ENCODE data around the gene RASL10B.
"Not testable (repeated sequence)": the region's sequence is repeated elsewhere in the genome, so short reads cannot be mapped to it uniquely, and the experiment has no call there.

Gene RASL10B

GRCh38 chr17:35742896-35743477, 11.5 kb downstream of the RASL10B start:
- DNase-seq (ENCODE audit: low read depth) = no peak

DNA sequence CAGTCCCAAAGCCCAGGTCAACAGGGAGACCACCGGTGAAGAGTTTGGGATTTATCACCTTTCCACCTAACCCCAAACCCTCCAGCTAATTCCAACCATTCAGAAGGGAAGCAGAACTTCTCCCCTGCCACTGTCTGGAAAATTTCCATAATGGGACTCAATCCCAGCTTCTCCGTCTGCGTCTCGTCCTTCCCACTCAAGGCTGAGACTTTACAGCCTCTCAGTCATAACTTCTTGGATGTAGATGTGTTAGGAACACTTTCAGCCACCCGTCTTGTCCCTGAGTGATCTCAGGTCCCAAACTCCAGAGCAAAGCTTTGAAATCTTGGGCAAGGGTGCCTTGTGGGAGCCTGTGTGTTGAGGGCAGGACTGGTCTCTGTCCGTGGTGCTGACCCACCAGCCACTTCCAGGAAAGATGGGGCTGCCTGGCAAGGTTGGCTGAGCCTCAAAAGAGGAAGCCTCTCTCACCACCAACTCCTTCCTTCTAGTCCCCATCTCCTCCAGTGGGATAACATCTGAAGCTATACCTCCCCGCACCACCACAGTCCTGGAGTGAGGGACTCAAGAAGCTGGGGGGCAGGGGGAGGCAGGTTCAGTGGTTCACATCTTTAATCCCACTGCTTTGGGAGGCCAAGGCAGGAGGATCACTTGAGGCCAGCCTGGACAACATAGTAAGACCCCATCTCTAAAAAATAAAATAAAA, 12.3 kb downstream of the RASL10B start:
- no peak for DNase-seq (ENCODE audit: low read depth)

- no peak for DNase-seq (ENCODE audit: low read depth)
Measured at GRCh38 chr17:35744830-35745229, 13.4 kb downstream of the RASL10B start.

DNA sequence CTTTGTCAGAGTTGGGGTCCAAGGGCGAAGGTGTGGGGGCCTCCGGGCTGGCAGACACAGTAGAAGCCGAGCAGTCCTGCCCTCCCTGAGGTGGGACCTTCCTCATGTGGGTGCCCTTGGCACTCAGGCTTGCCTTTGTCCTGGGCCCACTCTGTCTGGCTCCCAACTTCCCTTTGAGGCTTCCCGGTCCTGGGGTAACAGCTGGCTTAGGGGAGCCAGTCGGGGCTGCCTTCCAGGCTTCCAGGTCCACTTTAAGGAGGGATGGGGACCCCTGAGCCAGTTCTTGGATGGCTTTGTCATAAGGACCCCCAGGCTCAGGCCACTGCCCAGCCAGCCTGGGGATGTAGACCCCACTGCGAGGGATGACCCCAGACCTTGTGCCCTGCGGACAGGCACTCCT, 13.8 kb downstream of the RASL10B start:
- no peak for DNase-seq (ENCODE audit: low read depth)

- DNase-seq (ENCODE audit: low read depth) = no peak
Measured at GRCh38 chr17:35745749-35746320, 14.4 kb downstream of the RASL10B start.

- peak; percentile 54 for DNase-seq (ENCODE audit: low read depth)
Measured at GRCh38 chr17:35747540-35748017, 16.1 kb downstream of the RASL10B start.

- no peak for DNase-seq (ENCODE audit: low read depth)
Measured at GRCh38 chr17:35748341-35748841, 17.0 kb downstream of the RASL10B start.

DNA sequence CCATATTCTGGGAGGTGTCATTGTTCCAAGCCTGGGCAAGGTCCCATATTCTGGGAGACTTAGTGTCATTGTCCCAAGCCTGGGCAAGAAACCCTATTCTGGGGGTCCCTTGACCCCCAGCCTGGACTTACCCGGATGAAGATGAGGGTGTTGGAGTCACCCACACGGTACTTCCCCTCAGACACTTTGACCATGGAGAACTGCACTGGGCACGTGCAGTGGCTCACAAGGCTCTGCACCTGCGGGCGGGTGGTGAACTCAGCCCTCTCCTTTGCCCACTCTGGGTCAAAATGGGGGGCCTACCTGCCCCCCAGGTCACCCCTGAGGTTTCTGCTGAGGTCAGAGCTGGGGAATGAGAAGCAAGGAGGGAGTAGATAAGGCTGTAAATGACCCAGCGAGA, 17.5 kb downstream of the RASL10B start:
- DNase-seq (ENCODE audit: low read depth) = no peak

GRCh38 chr17:35749560-35750412, 18.3 kb downstream of the RASL10B start:
- no peak for DNase-seq (ENCODE audit: low read depth)

DNA sequence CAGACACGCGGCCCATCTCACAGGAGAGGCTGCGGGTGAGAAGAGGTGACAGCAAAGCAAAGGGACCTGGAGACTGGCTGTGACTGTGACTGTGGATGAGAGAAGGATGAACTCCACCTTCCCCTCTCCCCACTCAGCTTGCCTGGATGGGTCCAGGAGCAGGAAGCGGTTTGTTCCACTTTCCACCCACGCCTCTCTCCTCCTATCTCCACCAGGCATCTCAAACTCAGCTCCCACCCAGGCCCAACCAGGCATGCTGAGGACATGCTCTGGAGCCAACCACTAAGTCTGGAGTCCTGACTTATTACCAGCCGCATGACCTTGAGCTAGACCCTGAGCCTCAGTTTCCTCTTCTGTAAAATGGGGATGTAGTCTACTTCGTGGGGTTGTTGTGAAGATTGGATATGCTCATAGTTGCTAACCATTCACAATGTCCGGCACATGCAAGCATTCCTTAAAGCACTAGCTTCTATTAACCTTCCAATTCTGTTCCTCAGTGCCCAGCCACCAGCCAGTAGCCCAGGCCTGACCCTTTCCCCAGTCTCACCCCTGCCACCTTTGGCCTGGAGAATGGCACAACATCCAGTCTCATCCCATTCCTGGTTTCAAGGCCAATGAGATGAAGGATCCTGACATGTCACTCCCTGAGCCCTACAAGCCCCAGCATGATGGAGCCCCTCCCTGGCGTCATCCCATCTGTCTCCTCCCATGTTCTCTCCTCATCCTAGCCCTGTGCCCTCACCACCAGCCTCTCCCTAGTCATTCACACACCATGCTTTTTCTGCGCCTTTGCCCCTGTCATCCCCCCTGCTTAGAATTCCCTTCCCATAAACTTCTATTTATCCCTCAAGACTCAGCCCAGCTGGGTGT, 19.3 kb downstream of the RASL10B start:
- no peak for DNase-seq (ENCODE audit: low read depth)

DNA sequence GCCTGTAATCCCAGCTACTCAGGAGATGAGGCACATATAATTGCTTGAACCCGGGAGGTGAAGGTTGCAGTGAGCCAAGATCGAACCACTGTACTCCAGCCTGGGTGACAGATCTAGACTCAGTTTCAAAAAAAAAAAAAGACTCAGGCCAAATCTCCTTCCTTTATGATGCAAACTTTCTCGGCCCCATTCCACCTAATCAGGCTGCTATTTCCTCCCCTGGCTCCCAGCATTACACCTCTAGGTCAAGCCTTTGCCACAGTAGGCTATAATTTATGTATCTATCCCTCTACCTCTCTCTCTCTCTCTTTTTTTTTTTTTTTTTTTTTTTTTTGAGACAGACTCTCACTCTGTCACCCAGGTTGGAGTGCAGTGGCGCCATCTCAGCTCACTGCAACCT, 20.1 kb downstream of the RASL10B start:
- DNase-seq (ENCODE audit: low read depth) = not testable (repeated sequence)

- DNase-seq (ENCODE audit: low read depth) = no peak
Measured at GRCh38 chr17:35752471-35752870, 21.0 kb downstream of the RASL10B start.

DNA sequence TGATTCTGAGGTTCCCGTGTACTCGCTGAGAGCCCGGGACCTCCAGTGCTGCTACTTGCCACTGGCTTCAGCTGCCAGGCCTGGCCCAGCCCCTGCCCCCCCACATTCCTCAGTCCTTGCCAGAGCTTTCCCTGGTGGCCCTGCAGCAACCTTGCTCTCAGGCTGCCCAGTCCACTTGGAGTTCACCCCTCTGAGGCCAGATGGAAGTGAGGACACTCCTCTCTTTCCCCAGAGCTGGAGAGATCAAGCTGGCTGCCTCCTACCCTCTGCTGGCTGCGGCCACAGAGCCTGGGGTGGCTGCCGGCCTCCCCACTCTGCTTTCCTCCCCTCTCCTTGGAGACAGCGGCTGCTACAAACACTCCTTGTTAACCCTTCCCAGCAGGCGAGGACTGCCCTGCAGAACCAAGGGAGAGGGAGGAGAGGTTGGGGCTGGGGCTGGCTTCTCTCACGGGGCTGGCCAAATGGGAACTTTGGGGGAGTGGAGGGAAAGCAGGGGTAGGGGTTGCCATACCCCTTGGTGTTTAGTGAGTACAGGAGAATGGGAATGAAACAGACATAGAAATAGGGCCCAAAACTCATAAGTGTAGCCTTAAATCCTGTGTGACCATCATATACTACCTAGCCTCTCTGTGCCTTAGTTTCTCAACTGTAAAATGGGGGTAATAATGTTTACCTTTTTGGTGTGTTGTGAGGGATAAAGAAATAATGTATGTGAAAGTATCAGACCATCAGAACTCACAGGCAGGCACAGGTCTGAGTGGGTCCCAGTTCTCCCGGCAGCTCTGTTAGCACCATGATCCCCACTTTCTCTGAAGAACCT, 21.7 kb downstream of the RASL10B start, which contains the start of gene GAS2L2:
Gene GAS2L2, minus strand, starts transcription at position 295 of the 820 bp plus-strand sequence. CDS start 389 bp downstream, outside the sequence.
- DNase-seq (ENCODE audit: low read depth) = no peak

- no peak for DNase-seq (ENCODE audit: low read depth)
Measured at GRCh38 chr17:35757243-35757642, 25.8 kb downstream of the RASL10B start.

DNA sequence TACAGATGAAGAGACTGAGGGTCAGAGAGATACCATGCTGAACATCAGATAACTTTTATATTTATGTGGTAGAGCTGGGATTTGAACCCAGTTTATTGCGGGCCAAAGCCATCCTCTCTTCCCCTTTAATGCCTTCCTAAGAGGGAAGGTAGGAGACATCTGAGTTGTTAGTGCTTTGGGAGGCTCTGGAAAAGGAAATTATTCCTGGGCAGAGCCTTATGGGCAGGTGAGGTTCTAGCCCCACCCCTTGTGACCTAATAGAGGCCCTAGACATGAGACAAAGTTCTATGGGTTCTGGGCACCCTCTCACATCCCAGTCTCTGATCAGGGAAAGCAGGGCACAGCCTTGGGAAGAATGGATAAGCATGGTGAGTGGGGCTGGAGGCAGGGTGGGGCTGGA, 29.1 kb downstream of the RASL10B start, which contains the start of gene C17orf50:
Gene C17orf50, plus strand, starts transcription at position 301 of the 400 bp plus-strand sequence. Its CDS starts 55 bp downstream, at position 356.
- no peak for DNase-seq (ENCODE audit: low read depth)

- DNase-seq (ENCODE audit: low read depth) = no peak
Measured at GRCh38 chr17:35761601-35762000, 30.2 kb downstream of the RASL10B start.

DNA sequence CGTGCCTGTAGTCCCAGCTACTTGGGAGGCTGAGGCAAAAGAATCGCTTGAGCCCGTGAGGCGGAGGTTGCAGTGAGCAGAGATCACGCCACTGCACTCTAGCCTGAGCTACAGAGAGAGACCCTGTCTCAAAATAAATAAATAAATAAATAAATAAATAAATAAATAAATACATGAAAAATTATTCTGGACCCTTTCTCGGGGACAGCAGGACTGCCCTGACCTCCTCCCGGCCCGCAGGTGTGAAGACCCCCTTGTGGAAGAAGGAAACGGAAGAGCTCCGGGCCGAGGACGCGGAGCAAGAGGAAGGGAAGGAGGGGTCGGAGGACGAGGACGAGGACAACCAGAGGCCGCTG, 32.3 kb downstream of the RASL10B start:
- DNase-seq (ENCODE audit: low read depth) = no peak

DNA sequence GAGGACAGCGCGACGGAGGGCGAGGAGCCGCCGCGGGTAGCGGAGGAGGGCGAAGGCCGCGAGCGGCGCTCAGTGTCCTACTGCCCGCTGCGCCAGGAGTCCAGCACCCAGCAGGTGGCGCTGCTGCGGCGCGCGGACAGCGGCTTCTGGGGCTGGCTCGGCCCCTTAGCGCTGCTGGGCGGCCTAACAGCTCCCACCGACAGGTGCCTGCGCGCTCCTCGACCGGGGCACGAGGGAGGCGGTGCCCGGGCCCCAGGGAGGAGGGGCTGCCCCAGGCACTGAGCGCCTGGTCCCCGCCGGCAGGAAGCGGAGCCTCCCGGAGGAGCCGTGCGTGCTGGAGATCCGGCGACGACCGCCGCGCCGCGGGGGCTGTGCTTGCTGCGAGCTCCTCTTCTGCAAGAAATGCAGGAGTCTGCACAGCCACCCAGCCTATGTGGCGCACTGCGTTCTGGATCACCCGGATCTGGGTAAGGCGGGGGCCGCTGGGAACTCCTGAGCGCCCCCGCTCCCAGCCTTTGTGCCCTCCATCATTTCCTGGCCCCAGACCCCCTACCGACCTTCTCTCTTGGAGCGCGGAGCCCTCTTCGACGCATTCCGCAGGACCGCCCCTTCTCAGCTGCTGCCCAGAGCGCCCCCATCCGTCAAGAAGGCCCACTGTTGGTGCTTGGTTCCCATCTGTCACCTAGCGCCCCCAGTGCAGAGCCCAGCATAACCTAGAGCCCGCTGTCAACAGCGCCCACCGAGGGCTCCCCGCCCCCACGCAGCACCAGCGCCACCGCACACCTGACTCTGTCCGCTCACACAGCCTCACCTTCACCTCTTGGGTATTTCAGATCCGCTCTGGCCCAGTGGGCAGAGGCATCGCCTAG, 32.9 kb downstream of the RASL10B start:
- DNase-seq (ENCODE audit: low read depth) = peak; percentile 80

- no peak for DNase-seq (ENCODE audit: low read depth)
Measured at GRCh38 chr17:35765086-35765710, 33.8 kb downstream of the RASL10B start.
